IPS DF 19.7 (cell line): ENCODE data around the gene BTG4.

ENCODE experiments used
- DNase-seq: peaks from one replicate; pipeline ENCODE4 v3.0.0-alpha.2; 2013; ENCODE audit warnings: low read depth, low spot score

BTG4 gene

GRCh38 chr11:111455291-111456085, 56.7 kb downstream of the BTG4 start:
- DNase-seq = no peak

GRCh38 chr11:111454561-111455192, 57.5 kb downstream of the BTG4 start:
- no peak for DNase-seq

GRCh38 chr11:111452817-111453552, 59.2 kb downstream of the BTG4 start:
- no peak for DNase-seq

GRCh38 chr11:111452146-111452545, 60.0 kb downstream of the BTG4 start:
- DNase-seq = no peak

GRCh38 chr11:111450480-111451320, 61.5 kb downstream of the BTG4 start:
- DNase-seq = no peak

- DNase-seq = no peak
Observed at GRCh38 chr11:111449696-111450479, 62.3 kb downstream of the BTG4 start.

GRCh38 chr11:111448831-111449557, 63.2 kb downstream of the BTG4 start:
- DNase-seq = no peak

GRCh38 chr11:111448414-111448813, 63.8 kb downstream of the BTG4 start:
- no peak for DNase-seq

- no peak for DNase-seq
Observed at GRCh38 chr11:111447931-111448330, 64.3 kb downstream of the BTG4 start.

- DNase-seq = no peak
Observed at GRCh38 chr11:111447112-111447471, 65.1 kb downstream of the BTG4 start.

GRCh38 chr11:111446404-111447111, 65.6 kb downstream of the BTG4 start:
- DNase-seq = no peak

GRCh38 chr11:111445586-111445985, 66.6 kb downstream of the BTG4 start:
- no peak for DNase-seq
